Skin of body (tissue), 2 donors: Measurements from ENCODE around the gene FCRLB. TPM values are rescaled to one million over a fixed set of nuclear protein-coding genes. Genes with fewer than 3 reads are reported as not detected.

Source experiments
- small RNA-seq: library from RNA; depleted of rRNA; stranded (forward); fragments of <200 nt; gene quantifications from one replicate; pipeline ENCODE3, GENCODE V24; 2014; ENCODE audit warnings: low replicate concordance
- total RNA-seq: library from RNA; depleted of rRNA; stranded (reverse); fragments of >200 nt; gene quantifications from one replicate; pipeline ENCODE4 v1.2.3, GENCODE V29; 2014

The FCRLB gene
- total RNA-seq, 1 donor from 2014 or later, result 0.39 TPM

Small RNA genes lying within 50 kb of the gene (small RNA-seq; reads per million reads assigned to genes)
- gene RF00019 (not detected), gene RN7SL466P (not detected)

Other genes starting within 250 kb of the FCRLB start
- gene FCGR2A, start 216.1 kb upstream of the FCRLB start, total RNA-seq, result 26.2 TPM
- gene HSPA6, start 197.0 kb upstream of the FCRLB start, total RNA-seq, result 8.2 TPM
- 5.0 TPM for gene FCGR3A, start 171.7 kb upstream of the FCRLB start, total RNA-seq
- gene FCGR3B, start 90.4 kb upstream of the FCRLB start, total RNA-seq, result 14.3 TPM
- 2.8 TPM for gene FCGR2B, start 58.4 kb upstream of the FCRLB start, total RNA-seq
- gene FCRLA, start 14.3 kb upstream of the FCRLB start, total RNA-seq, result 0.30 TPM
- gene DUSP12, start 28.2 kb downstream of the FCRLB start, total RNA-seq, result 24.6 TPM
- 24.4 TPM for gene ATF6, start 44.8 kb downstream of the FCRLB start, total RNA-seq